ENCODE measurements around the gene ACSF3.

DNA sequence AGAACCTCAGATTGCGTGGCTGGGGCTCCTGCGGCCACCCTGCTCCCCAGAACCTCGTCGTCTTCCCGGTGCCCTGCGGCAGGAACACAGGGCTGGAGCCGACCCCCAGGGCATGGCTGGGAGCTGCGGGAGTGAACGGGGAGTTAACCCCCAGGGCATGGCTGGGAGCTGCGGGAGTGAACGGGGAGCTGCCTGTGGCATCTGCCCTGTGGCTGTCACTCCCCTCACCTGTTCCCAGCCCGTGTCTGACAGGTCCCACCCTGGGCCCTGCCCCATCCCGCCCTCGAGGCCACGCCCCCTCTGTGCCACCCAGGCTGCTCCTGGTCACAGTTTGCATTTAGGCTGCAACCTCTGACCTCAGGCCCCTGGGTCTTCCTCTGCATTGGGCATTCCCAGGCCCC, 39.4 kb upstream of the ACSF3 start:
- TF ChIP-seq, protein P1, sequence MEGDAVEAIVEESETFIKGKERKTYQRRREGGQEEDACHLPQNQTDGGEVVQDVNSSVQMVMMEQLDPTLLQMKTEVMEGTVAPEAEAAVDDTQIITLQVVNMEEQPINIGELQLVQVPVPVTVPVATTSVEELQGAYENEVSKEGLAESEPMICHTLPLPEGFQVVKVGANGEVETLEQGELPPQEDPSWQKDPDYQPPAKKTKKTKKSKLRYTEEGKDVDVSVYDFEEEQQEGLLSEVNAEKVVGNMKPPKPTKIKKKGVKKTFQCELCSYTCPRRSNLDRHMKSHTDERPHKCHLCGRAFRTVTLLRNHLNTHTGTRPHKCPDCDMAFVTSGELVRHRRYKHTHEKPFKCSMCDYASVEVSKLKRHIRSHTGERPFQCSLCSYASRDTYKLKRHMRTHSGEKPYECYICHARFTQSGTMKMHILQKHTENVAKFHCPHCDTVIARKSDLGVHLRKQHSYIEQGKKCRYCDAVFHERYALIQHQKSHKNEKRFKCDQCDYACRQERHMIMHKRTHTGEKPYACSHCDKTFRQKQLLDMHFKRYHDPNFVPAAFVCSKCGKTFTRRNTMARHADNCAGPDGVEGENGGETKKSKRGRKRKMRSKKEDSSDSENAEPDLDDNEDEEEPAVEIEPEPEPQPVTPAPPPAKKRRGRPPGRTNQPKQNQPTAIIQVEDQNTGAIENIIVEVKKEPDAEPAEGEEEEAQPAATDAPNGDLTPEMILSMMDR (conservative IDR thresholded peaks at IDR 0.05; ENCODE audit: low read depth, low read length), result no peak
- no peak for TF ChIP-seq POLR2A (IDR thresholded peaks at IDR 0.05; ENCODE audit: low read depth, low read length)
- no peak for TF ChIP-seq SMC3 (IDR thresholded peaks at IDR 0.05; ENCODE audit: low read depth, low read length)
